Astrocyte of the cerebellum (primary cell): Measurements from ENCODE around the gene SERPINE1.

ENCODE experiments used
- DNase-seq: peaks from one replicate; pipeline ENCODE4 v3.0.0-alpha.2; 2011; ENCODE audit warnings: low read depth
- H3K4me3 ChIP-seq: 2 replicates; pipeline ENCODE4 v1.5.1; 2011; ENCODE audit warnings: mild to moderate bottlenecking, low read depth, low read length, moderate library complexity
- in situ Hi-C: cut with HindIII; loops from 2 replicates; pipeline ENCODE4 v1.10.0; 2017; ENCODE audit warnings: low sequenced_read_pairs
- TF ChIP-seq, protein P1 (sequence below): IDR thresholded peaks from 2 replicates; pipeline ENCODE4 v1.5.1; 2012; ENCODE audit warnings: low read length, low read depth, moderate library complexity, mild to moderate bottlenecking; ENCODE audit errors: missing control alignments

SERPINE1 gene

DNA sequence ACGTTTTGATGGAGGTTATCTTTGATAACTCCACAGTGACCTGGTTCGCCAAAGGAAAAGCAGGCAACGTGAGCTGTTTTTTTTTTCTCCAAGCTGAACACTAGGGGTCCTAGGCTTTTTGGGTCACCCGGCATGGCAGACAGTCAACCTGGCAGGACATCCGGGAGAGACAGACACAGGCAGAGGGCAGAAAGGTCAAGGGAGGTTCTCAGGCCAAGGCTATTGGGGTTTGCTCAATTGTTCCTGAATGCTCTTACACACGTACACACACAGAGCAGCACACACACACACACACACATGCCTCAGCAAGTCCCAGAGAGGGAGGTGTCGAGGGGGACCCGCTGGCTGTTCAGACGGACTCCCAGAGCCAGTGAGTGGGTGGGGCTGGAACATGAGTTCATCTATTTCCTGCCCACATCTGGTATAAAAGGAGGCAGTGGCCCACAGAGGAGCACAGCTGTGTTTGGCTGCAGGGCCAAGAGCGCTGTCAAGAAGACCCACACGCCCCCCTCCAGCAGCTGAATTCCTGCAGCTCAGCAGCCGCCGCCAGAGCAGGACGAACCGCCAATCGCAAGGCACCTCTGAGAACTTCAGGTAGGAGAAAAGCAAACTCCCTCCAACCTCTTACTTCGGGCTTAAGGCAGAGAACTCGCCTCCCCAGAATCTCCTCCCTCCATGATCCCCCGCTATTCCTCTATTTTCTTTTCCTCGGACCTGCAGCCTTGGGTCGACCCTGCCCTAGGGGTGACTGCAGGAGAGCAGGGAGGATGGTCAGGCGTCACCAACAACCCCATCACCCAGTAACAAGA is at the start of gene SERPINE1:
Gene SERPINE1, plus strand, starts transcription at position 454 of the 809 bp plus-strand sequence. CDS start 1,290 bp downstream, outside the sequence.
- TF ChIP-seq, protein P1, sequence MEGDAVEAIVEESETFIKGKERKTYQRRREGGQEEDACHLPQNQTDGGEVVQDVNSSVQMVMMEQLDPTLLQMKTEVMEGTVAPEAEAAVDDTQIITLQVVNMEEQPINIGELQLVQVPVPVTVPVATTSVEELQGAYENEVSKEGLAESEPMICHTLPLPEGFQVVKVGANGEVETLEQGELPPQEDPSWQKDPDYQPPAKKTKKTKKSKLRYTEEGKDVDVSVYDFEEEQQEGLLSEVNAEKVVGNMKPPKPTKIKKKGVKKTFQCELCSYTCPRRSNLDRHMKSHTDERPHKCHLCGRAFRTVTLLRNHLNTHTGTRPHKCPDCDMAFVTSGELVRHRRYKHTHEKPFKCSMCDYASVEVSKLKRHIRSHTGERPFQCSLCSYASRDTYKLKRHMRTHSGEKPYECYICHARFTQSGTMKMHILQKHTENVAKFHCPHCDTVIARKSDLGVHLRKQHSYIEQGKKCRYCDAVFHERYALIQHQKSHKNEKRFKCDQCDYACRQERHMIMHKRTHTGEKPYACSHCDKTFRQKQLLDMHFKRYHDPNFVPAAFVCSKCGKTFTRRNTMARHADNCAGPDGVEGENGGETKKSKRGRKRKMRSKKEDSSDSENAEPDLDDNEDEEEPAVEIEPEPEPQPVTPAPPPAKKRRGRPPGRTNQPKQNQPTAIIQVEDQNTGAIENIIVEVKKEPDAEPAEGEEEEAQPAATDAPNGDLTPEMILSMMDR, result no peak
- in situ Hi-C loops, result no loop called here
- peak; percentile 96 for DNase-seq
- peak within 1 kb of the TSS; percentile 61 for H3K4me3 ChIP-seq

DNA sequence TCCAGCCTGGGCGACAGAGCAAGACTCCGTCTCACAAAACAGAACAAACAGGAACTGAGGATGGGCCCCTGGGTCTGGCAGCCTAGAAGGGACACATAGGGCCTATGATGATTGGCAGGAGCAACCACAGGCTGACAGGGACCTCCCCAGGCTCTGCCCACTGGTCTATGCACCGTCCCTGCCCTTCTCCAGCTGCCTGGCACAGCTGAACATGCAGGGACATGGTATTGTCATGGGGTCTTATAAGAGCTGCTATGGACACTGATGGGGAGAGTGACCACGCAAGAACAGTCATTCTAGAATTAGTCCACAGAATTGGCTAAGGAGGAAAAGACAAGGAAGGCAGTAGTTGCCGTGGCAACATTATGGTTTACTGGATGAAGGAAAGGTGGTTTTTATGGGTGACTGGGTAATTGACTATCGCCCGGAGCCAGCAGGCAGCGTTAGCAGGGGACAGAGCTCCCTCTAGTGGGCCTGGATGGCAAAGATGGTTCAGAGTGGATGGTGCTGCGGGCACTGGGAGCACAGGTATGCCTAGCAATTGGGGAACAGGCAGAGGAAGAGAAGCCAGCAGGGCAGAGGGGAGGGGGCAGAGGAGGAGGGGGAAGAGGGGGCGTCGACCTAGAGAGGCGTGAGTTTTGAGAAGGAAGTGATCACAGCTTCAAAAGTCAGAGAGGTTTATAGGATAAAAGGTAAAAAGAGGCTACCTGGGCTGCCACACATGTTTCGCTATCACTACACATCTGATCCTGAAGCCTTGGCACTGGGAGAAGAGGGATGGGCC is 49.4 kb upstream of the SERPINE1 start:
- H3K4me3 ChIP-seq, result no peak overlapping the region
- DNase-seq, result peak; percentile 72
- in situ Hi-C loops, result no loop called here
- TF ChIP-seq, protein P1, result peak; percentile 97

DNA sequence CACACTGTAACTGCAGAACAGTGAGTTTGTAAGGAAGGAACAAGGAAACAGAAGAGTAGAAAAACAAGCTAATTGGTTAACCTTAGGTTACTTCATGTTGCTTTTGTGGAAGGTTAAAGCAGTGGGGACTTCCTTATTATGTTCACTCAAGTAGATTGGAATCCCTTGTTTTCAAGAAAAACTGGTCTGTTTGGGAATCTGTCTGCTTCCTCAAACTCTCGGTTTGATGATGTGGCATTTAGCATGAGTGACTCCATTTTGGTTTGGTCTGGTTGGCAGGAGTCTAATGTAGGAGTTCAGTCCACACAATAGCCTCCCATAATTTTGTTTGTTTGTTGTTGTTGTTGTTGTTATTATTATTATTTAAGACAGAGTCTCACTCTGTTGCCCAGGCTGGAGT is 45.5 kb upstream of the SERPINE1 start:
- in situ Hi-C loops, result loop anchor here (10.0 kb wide), 1 partner anchor 197 kb away; the partner anchor contains the start of gene UFSP1
- no peak for DNase-seq
- TF ChIP-seq, protein P1, result no peak

DNA sequence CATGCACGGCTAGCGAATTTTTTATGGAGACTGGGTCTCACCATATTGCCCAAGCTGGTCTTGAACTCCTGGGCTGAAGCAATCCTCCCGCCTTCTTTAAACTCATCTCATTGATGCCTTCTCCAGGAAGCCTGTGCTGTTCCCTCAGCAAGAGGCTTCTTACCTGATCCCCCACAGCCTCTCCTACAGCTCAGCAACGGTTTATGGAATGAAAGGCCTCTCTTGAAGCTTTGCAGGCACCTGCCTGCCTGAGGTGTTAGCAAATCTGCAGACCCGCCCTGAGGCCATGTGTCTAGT is 42.1 kb upstream of the SERPINE1 start:
- TF ChIP-seq, protein P1, result no peak
- in situ Hi-C loops, result loop anchor here (10.0 kb wide), 1 partner anchor 200 kb away; the partner anchor contains the start of gene UFSP1
- H3K4me3 ChIP-seq, result peak overlapping the region; percentile 55
- no peak for DNase-seq

More for the DNA sequence above, 45.5 kb upstream of the SERPINE1 start:
- H3K4me3 ChIP-seq, result no peak overlapping the region

DNA sequence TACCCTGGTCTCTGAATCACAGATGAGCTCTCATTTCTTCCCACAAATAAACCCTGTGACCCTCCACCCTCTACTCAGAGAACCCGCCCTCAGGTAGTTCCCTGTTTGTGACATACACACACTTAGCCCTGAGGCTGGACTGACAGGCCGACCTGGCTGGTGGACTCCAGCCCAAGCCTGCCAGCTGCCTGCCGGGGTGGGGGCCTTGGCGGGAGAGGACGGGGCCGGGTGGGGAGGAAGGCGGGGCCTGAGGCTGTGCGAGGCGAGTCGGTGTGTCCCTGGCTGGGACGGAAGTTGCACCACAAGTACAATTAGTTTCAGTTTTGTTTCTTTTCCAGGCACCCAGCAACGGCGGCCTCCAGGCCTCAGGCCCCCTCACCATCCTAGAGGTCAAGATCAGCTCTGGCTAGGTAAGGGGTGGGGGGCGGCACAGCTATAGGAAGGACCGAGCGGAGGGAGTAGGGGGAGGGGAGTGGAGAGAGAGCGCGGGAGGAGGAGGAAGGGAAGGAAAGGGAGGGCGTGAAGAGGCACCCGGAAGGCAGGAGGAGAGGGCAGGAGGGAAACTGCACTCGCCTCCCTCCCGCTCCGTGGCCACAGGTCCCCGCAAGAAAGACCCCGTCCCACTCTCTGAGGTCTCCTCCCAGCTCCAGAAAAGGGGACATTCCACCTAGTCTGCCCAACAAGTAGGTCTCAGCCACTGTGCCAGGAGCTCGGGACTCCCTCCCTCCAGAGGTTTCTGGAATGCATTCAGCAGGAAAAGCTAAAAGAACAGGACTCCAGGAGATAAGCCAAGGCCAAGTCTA is 41.5 kb upstream of the SERPINE1 start, which contains the start of gene TRIM56:
Gene TRIM56, plus strand, starts transcription at position 320 of the 803 bp plus-strand sequence. CDS start 1,832 bp downstream, outside the sequence.
- in situ Hi-C loops, result loop anchor here (10.0 kb wide), 1 partner anchor 201 kb away; the partner anchor contains the start of gene UFSP1
- H3K4me3 ChIP-seq, result peak within 1 kb of the TSS; percentile 55
- peak; percentile 36 for DNase-seq
- TF ChIP-seq, protein P1, result no peak
